Left kidney (tissue), 2 donors: ENCODE measurements around the gene MAPK11. TPM values are rescaled to one million over a fixed set of nuclear protein-coding genes. Genes with fewer than 3 reads are reported as not detected.
A peak's percentile ranks its signal among the peaks of the same experiment; 100 is the strongest.

Source experiments
- DNase-seq: peaks from one replicate; pipeline ENCODE4 v3.0.0-alpha.2; 2013
- polyA plus RNA-seq: library from polyadenylated mRNA; unstranded; fragments of 120-200 nt; gene quantifications from one replicate; pipeline ENCODE4 v1.2.1, GENCODE V29; 2013; ENCODE audit not compliant: insufficient read length

Gene MAPK11
- polyA plus RNA-seq, 1 donor: 7.1 TPM

- no peak for DNase-seq
These were observed 38.4 kb upstream of the MAPK11 start for GRCh38 chr22:50308597-50308935.

- DNase-seq: no peak
These were observed 37.9 kb upstream of the MAPK11 start for GRCh38 chr22:50307890-50308596.

GRCh38 chr22:50306753-50307749 lies 36.9 kb upstream of the MAPK11 start, which contains the start of gene PLXNB2:
Gene PLXNB2, minus strand, starts transcription at chr22:50307646. Its CDS starts 17,062 bp downstream, at chr22:50290584.
- peak; percentile 88 for DNase-seq

GRCh38 chr22:50305923-50306566 lies 35.9 kb upstream of the MAPK11 start:
- DNase-seq: peak; percentile 91

- DNase-seq: no peak
These were observed 35.3 kb upstream of the MAPK11 start for GRCh38 chr22:50305393-50305922.

- no peak for DNase-seq
These were observed 34.6 kb upstream of the MAPK11 start for GRCh38 chr22:50304528-50305392.

- no peak for DNase-seq
These were observed 33.8 kb upstream of the MAPK11 start for GRCh38 chr22:50303848-50304527.

- no peak for DNase-seq
These were observed 33.3 kb upstream of the MAPK11 start for GRCh38 chr22:50303515-50303847.

- DNase-seq: no peak
These were observed 32.4 kb upstream of the MAPK11 start for GRCh38 chr22:50302564-50302963.

GRCh38 chr22:50302041-50302541 lies 31.9 kb upstream of the MAPK11 start:
- DNase-seq: no peak

GRCh38 chr22:50301581-50301991 lies 31.4 kb upstream of the MAPK11 start:
- DNase-seq: no peak

GRCh38 chr22:50300620-50301257 lies 30.6 kb upstream of the MAPK11 start:
- no peak for DNase-seq

GRCh38 chr22:50299785-50300619 lies 29.8 kb upstream of the MAPK11 start:
- DNase-seq: no peak

- DNase-seq: no peak
These were observed 29.0 kb upstream of the MAPK11 start for GRCh38 chr22:50298937-50299784.

- DNase-seq: no peak
These were observed 28.1 kb upstream of the MAPK11 start for GRCh38 chr22:50298266-50298637.

GRCh38 chr22:50297510-50298265 lies 27.5 kb upstream of the MAPK11 start:
- no peak for DNase-seq
